LNCaP clone FGC (cell line): ENCODE measurements around the gene LPCAT2.
"Not testable (repeated sequence)": the region's sequence is repeated elsewhere in the genome, so short reads cannot be mapped to it uniquely, and the experiment has no call there.

Experiments
- DNase-seq: peaks from one replicate; pipeline ENCODE4 v3.0.0-alpha.2; 2011; ENCODE audit warnings: low read depth
- H3K4me3 ChIP-seq: 2 replicates; pipeline ENCODE4 v1.5.1; 2011; ENCODE audit warnings: mild to moderate bottlenecking, low read depth, low read length, control low read depth
- CTCF ChIP-seq: IDR thresholded peaks from 2 replicates; pipeline ENCODE4 v1.5.1; 2012; ENCODE audit warnings: mild to moderate bottlenecking; ENCODE audit not compliant: control insufficient read depth, insufficient read depth; ENCODE audit errors: extremely low read depth

Gene LPCAT2

GRCh38 chr16:55585631-55586030 lies 76.8 kb downstream of the LPCAT2 start:
- H3K4me3 ChIP-seq, result no peak overlapping the region
- no peak for TF ChIP-seq CTCF
- DNase-seq, result no peak

- TF ChIP-seq CTCF, result no peak
- DNase-seq, result no peak
- no peak overlapping the region for H3K4me3 ChIP-seq
These were observed 79.9 kb downstream of the LPCAT2 start for GRCh38 chr16:55588799-55589198.

- no peak overlapping the region for H3K4me3 ChIP-seq
- no peak for TF ChIP-seq CTCF
- DNase-seq, result no peak
These were observed 83.4 kb downstream of the LPCAT2 start for GRCh38 chr16:55592306-55592705.

- no peak for TF ChIP-seq CTCF
- DNase-seq, result no peak
- H3K4me3 ChIP-seq, result no peak overlapping the region
These were observed 89.1 kb downstream of the LPCAT2 start for GRCh38 chr16:55597928-55598327.

- DNase-seq, result no peak
- H3K4me3 ChIP-seq, result no peak overlapping the region
- no peak for TF ChIP-seq CTCF
These were observed 97.0 kb downstream of the LPCAT2 start for GRCh38 chr16:55605754-55606336.

GRCh38 chr16:55613613-55614335 lies 104.9 kb downstream of the LPCAT2 start:
- no peak overlapping the region for H3K4me3 ChIP-seq
- no peak for DNase-seq
- TF ChIP-seq CTCF, result no peak

- no peak for DNase-seq
- no peak for TF ChIP-seq CTCF
- no peak overlapping the region for H3K4me3 ChIP-seq
These were observed 106.2 kb downstream of the LPCAT2 start for GRCh38 chr16:55615071-55615470.

- H3K4me3 ChIP-seq, DNase-seq: not testable (repeated sequence)
These were observed 106.8 kb downstream of the LPCAT2 start for GRCh38 chr16:55615670-55616069.
